Naive thymus-derived CD8-positive, alpha-beta T cell (primary cell): Measurements from ENCODE around the gene ARHGEF6. TPM values are rescaled to one million over a fixed set of nuclear protein-coding genes. Genes with fewer than 3 reads are reported as not detected.

Source experiments
- ATAC-seq, 2 donors: fragments of 150-1000 bp; cut with Tn5 transposase in 1 of 2; sonication (Bioruptor Pico), chemical (Tn5 transposase) in 1 of 2; 1 replicate in 1 of 2; 2 replicates in 1 of 2; pipeline ENCODE4 v1.10.0; 2021; ENCODE audit warnings: mild to moderate bottlenecking in 2 of 2, moderate library complexity in 2 of 2
- POLR2A ChIA-PET: fragments of 350-600 bp; sonication (Branson Sonifier 250); formaldehyde crosslinking; loops from one replicate; lab custom pipeline; 2021; ENCODE audit warnings: antibody characterized with exemption; lab: Charles Lee
- DNase-seq, 10 donors: peaks; one replicate each; pipeline versions ENCODE4 v3.0.0 to v3.0.0-alpha.2; 2020 to 2022
- H3K27ac Mint-ChIP-seq, 10 donors: one replicate each; pipeline ENCODE4 v1.8.0; 2020 to 2022; ENCODE audit warnings: mild to moderate bottlenecking in 10 of 10, mixed read lengths in 10 of 10, moderate library complexity in 4 of 10, inconsistent platforms in 1 of 10
- H3K27me3 Mint-ChIP-seq, 5 donors: one replicate each; pipeline ENCODE4 v1.8.0; 2021 to 2022; ENCODE audit warnings: mixed read lengths in 5 of 5
- H3K36me3 Mint-ChIP-seq, 3 donors: one replicate each; pipeline ENCODE4 v1.8.0; 2020 to 2022; ENCODE audit warnings: mixed read lengths in 3 of 3, mild to moderate bottlenecking in 2 of 3, inconsistent platforms in 1 of 3
- H3K4me1 Mint-ChIP-seq, 4 donors: one replicate each; pipeline ENCODE4 v1.8.0; 2021 to 2022; ENCODE audit warnings: mixed read lengths in 4 of 4
- H3K4me3 Mint-ChIP-seq, 10 donors: one replicate each; pipeline ENCODE4 v1.8.0; 2020 to 2022; ENCODE audit warnings: mild to moderate bottlenecking in 10 of 10, mixed read lengths in 10 of 10, moderate library complexity in 6 of 10, inconsistent platforms in 1 of 10
- H3K9me3 Mint-ChIP-seq, 9 donors: one replicate each; pipeline ENCODE4 v1.8.0; 2020 to 2022; ENCODE audit warnings: mixed read lengths in 9 of 9, mild to moderate bottlenecking in 3 of 9, inconsistent platforms in 1 of 9, moderate library complexity in 1 of 9
- polyA plus RNA-seq, 3 donors: library from polyadenylated mRNA; unstranded; fragments of 300-500 nt; fragmentation: Illumina TruSeq; gene quantifications; one replicate each; pipeline ENCODE4 v1.2.3, GENCODE V29; 2021
- total RNA-seq, 8 experiments: library from RNA in 2 of 8; stranded (reverse) in 2 of 8; gene quantifications; one replicate each; pipeline ENCODE4 v1.2.3 and lab custom pipeline; 2021 to 2026

The ARHGEF6 gene
- total and polyA plus RNA-seq, 5 experiments from 2014 or later, result 69.8 to 82.0 (median 75.4) TPM

- POLR2A ChIA-PET, result interaction anchor here (0.7 kb wide), 1 partner anchor 57 kb away, joined by 3 read pairs; no protein-coding TSS in a partner anchor
- H3K27me3 Mint-ChIP-seq, result no peaks in the 10 kb centered on the region
- DNase-seq, result no peak
- no peaks in the 10 kb centered on the region for H3K9me3 Mint-ChIP-seq
- ATAC-seq, result no peak
- no peak overlapping the region for H3K4me3 Mint-ChIP-seq
- peak overlapping the region in 6 of 10 donors; percentile 22 to 96 (median 78) for H3K27ac Mint-ChIP-seq
- peaks cover 7 to 50% (median 32%) of the 10 kb centered on the region in 4 donors for H3K4me1 Mint-ChIP-seq
- peaks cover 0 to 44% (median 6%) of the 10 kb centered on the region in 3 donors for H3K36me3 Mint-ChIP-seq
Observed at GRCh38 chrX:136711147-136711546, 69.6 kb downstream of the ARHGEF6 start.

DNA sequence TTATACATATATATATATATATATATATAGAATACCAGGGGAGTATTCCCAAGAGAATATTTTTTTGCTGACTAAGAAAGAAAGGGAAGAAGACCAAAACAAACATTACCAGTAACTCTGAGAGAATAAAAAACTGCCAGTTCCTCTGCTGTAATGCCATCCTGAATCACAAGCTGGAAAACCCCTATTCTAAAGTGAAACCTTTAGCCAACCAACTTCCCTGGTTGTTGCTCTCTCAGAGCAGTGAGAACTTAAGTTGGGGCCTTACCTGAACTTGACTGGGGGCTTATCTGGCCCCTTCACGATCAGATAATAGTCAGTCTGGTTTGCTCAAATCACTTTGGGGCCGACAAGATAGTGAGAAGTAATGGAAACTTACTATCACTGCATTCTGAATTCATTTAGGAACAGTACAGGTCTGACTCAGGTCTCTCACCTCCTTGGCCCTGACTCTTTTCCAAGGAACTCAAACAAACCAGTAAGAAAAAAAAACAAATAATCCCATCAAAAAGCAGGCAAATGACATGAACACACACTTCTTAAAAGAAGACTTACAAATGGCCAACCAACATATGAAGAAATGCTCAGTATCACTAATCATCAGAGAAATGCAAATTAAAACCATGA is 70.3 kb downstream of the ARHGEF6 start:
- no peak for DNase-seq
- peaks cover 0 to 51% (median 6%) of the 10 kb centered on the region in 3 donors for H3K36me3 Mint-ChIP-seq
- no peaks in the 10 kb centered on the region for H3K27me3 Mint-ChIP-seq

GRCh38 chrX:136708348-136708747 is 72.4 kb downstream of the ARHGEF6 start:
- DNase-seq (no peak), ATAC-seq (peak; percentile 39 to 66)
- POLR2A ChIA-PET, result interaction anchor here (0.5 to 0.7 kb wide), 2 partner anchors 79 to 171 kb away, joined by 3 read pairs; no protein-coding TSS in a partner anchor
- Mint-ChIP-seq H3K9me3 (no peaks in the 10 kb centered on the region), H3K36me3 (peaks cover 0 to 69% (median 9%) of the 10 kb centered on the region in 3 donors), H3K27me3 (no peaks in the 10 kb centered on the region), H3K4me3 (no peak overlapping the region), H3K4me1 (peaks cover 3 to 27% (median 18%) of the 10 kb centered on the region in 4 donors), H3K27ac (peak overlapping the region in 5 of 10 donors; percentile 19 to 66 (median 46))

More for the DNA sequence above, 70.3 kb downstream of the ARHGEF6 start:
- peak overlapping the region; percentile 4 to 96 (median 83) for H3K27ac Mint-ChIP-seq
- H3K9me3 Mint-ChIP-seq, result no peaks in the 10 kb centered on the region
- peak overlapping the region in 3 of 10 donors; percentile 5 to 36 (median 23) for H3K4me3 Mint-ChIP-seq
- ATAC-seq, result peak; percentile 52 to 63
- POLR2A ChIA-PET, result no interaction called here
- peaks cover 7 to 44% (median 29%) of the 10 kb centered on the region in 4 donors for H3K4me1 Mint-ChIP-seq

- ATAC-seq (no peak), DNase-seq (no peak)
- H3K27me3 Mint-ChIP-seq, result no peaks in the 10 kb centered on the region
- peak overlapping the region; percentile 86 to 98 (median 92) for H3K27ac Mint-ChIP-seq
- POLR2A ChIA-PET, result interaction anchor here (0.9 to 1.2 kb wide), 4 partner anchors 12 to 212 kb away, joined by 3 to 6 read pairs (median 4); no protein-coding TSS in a partner anchor
- peaks cover 0 to 27% (median 8%) of the 10 kb centered on the region in 9 donors for H3K9me3 Mint-ChIP-seq
- H3K4me1 Mint-ChIP-seq, result peaks cover 10 to 54% (median 36%) of the 10 kb centered on the region in 4 donors
- H3K36me3 Mint-ChIP-seq, result peaks cover 14 to 31% (median 29%) of the 10 kb centered on the region in 3 donors
- H3K4me3 Mint-ChIP-seq, result peak overlapping the region in 6 of 10 donors; percentile 16 to 71 (median 56)
Observed at GRCh38 chrX:136697156-136697555, 83.6 kb downstream of the ARHGEF6 start.

DNA sequence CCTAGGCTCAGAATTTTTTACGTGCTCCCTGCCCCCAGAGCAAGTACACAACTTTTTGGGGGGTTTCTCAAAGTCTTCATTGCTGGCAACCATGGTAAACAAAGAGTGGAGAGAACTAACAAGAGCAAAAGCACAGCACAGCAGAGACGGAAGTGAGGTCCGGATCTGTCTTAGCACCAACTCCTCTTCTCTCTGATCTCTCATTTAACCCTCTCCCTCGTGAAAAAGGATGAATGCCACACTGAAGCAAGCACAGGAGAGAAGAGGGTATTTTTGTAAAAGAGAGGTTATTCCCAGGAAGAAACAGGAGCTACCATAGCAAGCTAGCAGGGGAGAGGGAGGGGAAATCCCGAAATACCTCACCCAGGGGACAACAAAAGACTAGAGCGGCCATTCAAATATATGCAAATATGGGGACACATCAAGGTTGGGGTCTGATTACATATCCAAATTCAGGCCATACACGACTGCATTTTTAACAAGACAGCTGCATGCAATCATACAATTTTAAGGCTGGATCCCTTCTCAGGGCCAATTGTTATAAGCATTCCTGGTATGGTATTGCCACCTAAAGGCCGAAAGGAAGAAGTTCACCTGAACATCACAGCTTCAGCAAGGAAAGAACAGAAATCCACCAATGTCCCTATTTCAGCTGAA is 86.2 kb downstream of the ARHGEF6 start:
- peaks cover 19 to 76% (median 55%) of the 10 kb centered on the region in 4 donors for H3K4me1 Mint-ChIP-seq
- peaks cover 6 to 17% (median 10%) of the 10 kb centered on the region in 3 donors for H3K36me3 Mint-ChIP-seq
- peaks cover 0 to 10% (median 3%) of the 10 kb centered on the region in 9 donors for H3K9me3 Mint-ChIP-seq
- DNase-seq, result peak in 8 of 10 donors; percentile 23 to 64 (median 44)
- H3K27ac Mint-ChIP-seq, result peak overlapping the region; percentile 89 to 98 (median 97)
- peak; percentile 74 to 80 for ATAC-seq
- POLR2A ChIA-PET, result interaction anchor here (0.8 to 1.7 kb wide), 3 partner anchors 66 to 198 kb away, joined by 3 to 12 read pairs (median 4); partner anchors contain the start of gene HTATSF1
- H3K27me3 Mint-ChIP-seq, result no peaks in the 10 kb centered on the region
- peak overlapping the region; percentile 46 to 76 (median 69) for H3K4me3 Mint-ChIP-seq

DNA sequence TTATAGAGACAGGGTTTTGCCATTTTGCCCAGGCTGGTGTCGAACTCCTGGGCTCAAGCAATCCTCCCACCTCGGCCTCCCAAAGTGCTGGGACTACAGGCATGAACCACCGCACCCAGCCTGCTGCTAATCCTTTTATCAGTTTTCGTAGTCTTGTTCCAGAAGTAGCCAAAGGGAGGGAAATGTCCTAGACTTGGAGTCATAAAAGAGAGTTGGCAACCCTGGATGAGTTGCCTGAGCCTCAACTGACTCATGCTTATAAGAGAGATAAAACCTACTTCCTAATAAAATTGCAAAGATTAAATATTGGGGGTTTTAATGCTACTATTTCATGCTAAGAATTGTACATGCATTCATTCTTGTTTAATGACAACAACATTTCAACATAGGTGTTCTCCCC is 88.5 kb downstream of the ARHGEF6 start:
- POLR2A ChIA-PET, result no interaction called here
- Mint-ChIP-seq H3K27me3 (no peaks in the 10 kb centered on the region), H3K27ac (peak overlapping the region in 8 of 10 donors; percentile 40 to 97 (median 86)), H3K36me3 (peaks cover 0 to 13% (median 5%) of the 10 kb centered on the region in 3 donors), H3K9me3 (peaks cover 0 to 2% (median 0%) of the 10 kb centered on the region in 9 donors), H3K4me1 (peaks cover 22 to 88% (median 67%) of the 10 kb centered on the region in 4 donors), H3K4me3 (peak overlapping the region in 1 of 10 donors; percentile 33)
- no peak for DNase-seq
- no peak for ATAC-seq

DNA sequence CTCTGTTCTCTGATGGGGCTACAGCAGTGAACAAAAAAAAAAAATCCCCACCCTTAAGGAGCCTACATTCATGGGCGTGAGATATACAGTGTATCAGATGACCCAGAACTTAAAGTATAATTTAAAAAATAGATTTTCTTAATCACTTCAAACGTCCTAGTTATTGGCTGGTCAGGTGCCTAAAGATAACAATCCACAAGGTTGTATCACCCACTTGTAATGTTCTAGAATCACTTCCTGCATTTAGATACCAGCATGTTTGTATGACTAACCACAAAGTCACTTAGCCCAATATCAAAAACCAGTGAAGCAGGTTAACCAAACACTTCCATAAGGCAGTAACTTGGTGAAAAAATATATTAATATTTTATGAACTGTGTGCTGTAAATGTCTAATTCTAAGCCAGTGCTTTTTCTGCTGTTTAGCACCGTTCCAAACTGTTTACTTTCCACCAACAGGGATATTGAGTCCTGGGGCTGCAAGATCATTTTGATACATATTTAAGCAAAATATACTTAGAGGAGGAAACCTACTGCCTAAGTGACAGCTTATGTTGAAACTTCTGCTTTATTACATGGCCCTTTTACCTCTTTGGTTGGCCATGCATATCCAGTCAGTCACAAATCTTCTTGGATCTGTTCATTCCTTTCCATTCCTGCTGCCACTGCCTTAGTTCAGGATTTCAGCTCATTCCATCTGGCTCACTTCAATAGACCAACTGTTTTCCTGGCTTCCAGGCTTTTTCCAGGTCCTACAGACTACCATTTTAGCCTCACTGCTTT is 89.5 kb downstream of the ARHGEF6 start:
- POLR2A ChIA-PET, result interaction anchor here (0.6 to 1.1 kb wide), 2 partner anchors 16 to 46 kb away, joined by 3 to 4 read pairs; no protein-coding TSS in a partner anchor

GRCh38 chrX:136689436-136689835 is 91.3 kb downstream of the ARHGEF6 start:
- peak; percentile 9 to 26 for ATAC-seq
- POLR2A ChIA-PET, result interaction anchor here (0.8 to 1.6 kb wide), 4 partner anchors 15 to 57 kb away, joined by 3 to 7 read pairs (median 4); no protein-coding TSS in a partner anchor
- H3K9me3 Mint-ChIP-seq, result peaks cover 0 to 2% (median 0%) of the 10 kb centered on the region in 9 donors
- H3K27me3 Mint-ChIP-seq, result no peaks in the 10 kb centered on the region
- H3K4me1 Mint-ChIP-seq, result peaks cover 20 to 70% (median 56%) of the 10 kb centered on the region in 4 donors
- H3K36me3 Mint-ChIP-seq, result peaks cover 0 to 12% (median 8%) of the 10 kb centered on the region in 3 donors
- peak overlapping the region; percentile 84 to 98 (median 94) for H3K27ac Mint-ChIP-seq
- peak in 2 of 10 donors; percentile 30 for DNase-seq
- peak overlapping the region in 8 of 10 donors; percentile 41 to 71 (median 59) for H3K4me3 Mint-ChIP-seq

More for the DNA sequence above, 89.5 kb downstream of the ARHGEF6 start:
- H3K4me1 Mint-ChIP-seq, result peaks cover 24 to 85% (median 64%) of the 10 kb centered on the region in 4 donors
- H3K27me3 Mint-ChIP-seq, result no peaks in the 10 kb centered on the region
- peaks cover 0 to 15% (median 8%) of the 10 kb centered on the region in 3 donors for H3K36me3 Mint-ChIP-seq
- DNase-seq (peak in 3 of 10 donors; percentile 24 to 41 (median 35)), ATAC-seq (peak; percentile 26 to 35)
- peak overlapping the region in 6 of 10 donors; percentile 18 to 62 (median 24) for H3K4me3 Mint-ChIP-seq
- H3K9me3 Mint-ChIP-seq, result peaks cover 0 to 2% (median 0%) of the 10 kb centered on the region in 9 donors
- H3K27ac Mint-ChIP-seq, result peak overlapping the region; percentile 23 to 97 (median 90)

GRCh38 chrX:136687457-136687856 is 93.3 kb downstream of the ARHGEF6 start:
- POLR2A ChIA-PET, result no interaction called here
- Mint-ChIP-seq H3K4me1 (peaks cover 14 to 53% (median 46%) of the 10 kb centered on the region in 4 donors), H3K27ac (peak overlapping the region; percentile 88 to 98 (median 90)), H3K4me3 (peak overlapping the region in 9 of 10 donors; percentile 12 to 80 (median 43)), H3K27me3 (no peaks in the 10 kb centered on the region), H3K9me3 (peaks cover 0 to 2% (median 0%) of the 10 kb centered on the region in 9 donors), H3K36me3 (peaks cover 0 to 18% (median 8%) of the 10 kb centered on the region in 3 donors)
- ATAC-seq, result peak; percentile 73 to 89
- peak in 8 of 10 donors; percentile 29 to 71 (median 38) for DNase-seq

- H3K4me3 Mint-ChIP-seq, result no peak overlapping the region
- peaks cover 6 to 35% (median 23%) of the 10 kb centered on the region in 4 donors for H3K4me1 Mint-ChIP-seq
- ATAC-seq (no peak), DNase-seq (no peak)
- POLR2A ChIA-PET, result interaction anchor here (1.0 kb wide), 1 partner anchor 13 kb away, joined by 3 read pairs; no protein-coding TSS in a partner anchor
- H3K27me3 Mint-ChIP-seq, result no peaks in the 10 kb centered on the region
- H3K9me3 Mint-ChIP-seq, result no peaks in the 10 kb centered on the region
- no peak overlapping the region for H3K27ac Mint-ChIP-seq
- peaks cover 0 to 38% (median 24%) of the 10 kb centered on the region in 3 donors for H3K36me3 Mint-ChIP-seq
Observed at GRCh38 chrX:136684120-136684519, 96.6 kb downstream of the ARHGEF6 start.

DNA sequence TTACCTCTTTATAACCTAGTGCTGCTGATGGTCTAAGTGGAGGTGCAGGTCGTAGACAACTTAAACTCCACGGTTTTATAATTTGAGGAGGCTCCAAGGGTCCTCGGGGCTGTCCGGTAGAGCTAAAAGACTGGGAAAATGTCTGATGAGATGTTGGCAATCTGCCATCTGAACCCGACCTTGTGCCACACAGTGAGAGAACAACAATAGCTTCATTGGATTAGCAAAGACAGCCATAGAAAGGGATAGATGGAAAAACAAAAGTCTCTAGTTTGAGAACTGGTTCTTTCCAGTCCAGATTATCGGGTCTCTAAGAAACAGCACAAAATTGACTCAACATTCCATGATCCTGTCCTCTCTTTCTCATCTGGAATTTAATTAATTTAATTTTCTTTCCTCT is 101.2 kb downstream of the ARHGEF6 start:
- ATAC-seq (no peak), DNase-seq (no peak)
- peaks cover 5 to 48% (median 32%) of the 10 kb centered on the region in 4 donors for H3K4me1 Mint-ChIP-seq
- H3K4me3 Mint-ChIP-seq, result peak overlapping the region in 1 of 10 donors; percentile 24
- H3K27ac Mint-ChIP-seq, result peak overlapping the region in 5 of 10 donors; percentile 10 to 96 (median 55)
- H3K27me3 Mint-ChIP-seq, result no peaks in the 10 kb centered on the region
- POLR2A ChIA-PET, result interaction anchor here (1.4 kb wide), 1 partner anchor 50 kb away, joined by 5 read pairs; no protein-coding TSS in a partner anchor
- peaks cover 0 to 46% (median 22%) of the 10 kb centered on the region in 3 donors for H3K36me3 Mint-ChIP-seq
- H3K9me3 Mint-ChIP-seq, result no peaks in the 10 kb centered on the region
